Measurements from ENCODE around the gene MGAT4A.

The MGAT4A gene

GRCh38 chr2:98702127-98702802 is 28.7 kb downstream of the MGAT4A start:
- H3K27ac ChIP-seq (ENCODE audit: low read depth, low read length): no peak overlapping the region
- H3K27me3 ChIP-seq (ENCODE audit: insufficient read depth, low read length): peaks cover 6% of the 10 kb centered on the region; the same call in 1 of the 2 replicates
- H3K4me1 ChIP-seq (ENCODE audit: control insufficient read depth, insufficient read depth, low read length, unreplicated experiment): peaks cover 5% of the 10 kb centered on the region
- no peak overlapping the region for H2AFZ ChIP-seq (ENCODE audit: low read length, unreplicated experiment)
- no peak overlapping the region for H3K4me3 ChIP-seq (ENCODE audit: low read depth, low read length)
- no peaks in the 10 kb centered on the region for H3K36me3 ChIP-seq (ENCODE audit: insufficient read depth, low read length)
- H3K79me2 ChIP-seq (ENCODE audit: control insufficient read depth, insufficient read depth, low read length, unreplicated experiment): no peaks in the 10 kb centered on the region

GRCh38 chr2:98701230-98701629 is 29.7 kb downstream of the MGAT4A start:
- H3K36me3 ChIP-seq (ENCODE audit: insufficient read depth, low read length): no peaks in the 10 kb centered on the region
- H3K27ac ChIP-seq (ENCODE audit: low read depth, low read length): no peak overlapping the region
- H3K27me3 ChIP-seq (ENCODE audit: insufficient read depth, low read length): peaks cover 5% of the 10 kb centered on the region; the same call in 1 of the 2 replicates
- H2AFZ ChIP-seq (ENCODE audit: low read length, unreplicated experiment): no peak overlapping the region
- no peaks in the 10 kb centered on the region for H3K79me2 ChIP-seq (ENCODE audit: control insufficient read depth, insufficient read depth, low read length, unreplicated experiment)
- peaks cover 5% of the 10 kb centered on the region for H3K4me1 ChIP-seq (ENCODE audit: control insufficient read depth, insufficient read depth, low read length, unreplicated experiment)
- H3K4me3 ChIP-seq (ENCODE audit: low read depth, low read length): no peak overlapping the region

DNA sequence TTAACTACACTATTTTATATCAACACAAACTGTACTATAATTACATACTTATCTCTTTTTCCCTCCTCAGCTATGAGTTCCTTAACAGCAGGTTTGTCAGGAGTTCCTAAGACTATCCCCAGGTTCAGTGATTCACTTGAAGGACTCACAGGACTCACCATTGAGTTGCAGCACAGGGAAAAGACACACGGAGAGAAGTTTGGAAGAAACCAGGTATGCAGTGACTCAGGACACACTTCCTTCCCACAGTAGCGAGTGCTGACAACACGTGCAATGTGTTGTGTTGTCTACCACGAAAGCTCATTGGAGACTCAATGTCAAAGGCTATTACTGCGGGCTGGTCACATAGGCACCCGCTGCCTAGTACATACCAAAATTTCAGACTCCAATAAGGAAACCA is 32.0 kb downstream of the MGAT4A start:
- no peaks in the 10 kb centered on the region for H3K79me2 ChIP-seq (ENCODE audit: control insufficient read depth, insufficient read depth, low read length, unreplicated experiment)
- H3K27me3 ChIP-seq (ENCODE audit: insufficient read depth, low read length): peaks cover 5% of the 10 kb centered on the region; the same call in 1 of the 2 replicates
- H2AFZ ChIP-seq (ENCODE audit: low read length, unreplicated experiment): no peak overlapping the region
- H3K4me1 ChIP-seq (ENCODE audit: control insufficient read depth, insufficient read depth, low read length, unreplicated experiment): peaks cover 5% of the 10 kb centered on the region
- no peaks in the 10 kb centered on the region for H3K36me3 ChIP-seq (ENCODE audit: insufficient read depth, low read length)
- no peak overlapping the region for H3K4me3 ChIP-seq (ENCODE audit: low read depth, low read length)
- H3K27ac ChIP-seq (ENCODE audit: low read depth, low read length): no peak overlapping the region

GRCh38 chr2:98697651-98698337 is 33.1 kb downstream of the MGAT4A start:
- Histone ChIP-seq H3K79me2 (ENCODE audit: control insufficient read depth, insufficient read depth, low read length, unreplicated experiment) (no peaks in the 10 kb centered on the region), H2AFZ (ENCODE audit: low read length, unreplicated experiment) (no peak overlapping the region), H3K36me3 (ENCODE audit: insufficient read depth, low read length) (no peaks in the 10 kb centered on the region), H3K4me3 (ENCODE audit: low read depth, low read length) (no peak overlapping the region), H3K27me3 (ENCODE audit: insufficient read depth, low read length) (peaks cover 5% of the 10 kb centered on the region; the same call in 1 of the 2 replicates), H3K27ac (ENCODE audit: low read depth, low read length) (no peak overlapping the region), H3K4me1 (ENCODE audit: control insufficient read depth, insufficient read depth, low read length, unreplicated experiment) (peaks cover 5% of the 10 kb centered on the region)

DNA sequence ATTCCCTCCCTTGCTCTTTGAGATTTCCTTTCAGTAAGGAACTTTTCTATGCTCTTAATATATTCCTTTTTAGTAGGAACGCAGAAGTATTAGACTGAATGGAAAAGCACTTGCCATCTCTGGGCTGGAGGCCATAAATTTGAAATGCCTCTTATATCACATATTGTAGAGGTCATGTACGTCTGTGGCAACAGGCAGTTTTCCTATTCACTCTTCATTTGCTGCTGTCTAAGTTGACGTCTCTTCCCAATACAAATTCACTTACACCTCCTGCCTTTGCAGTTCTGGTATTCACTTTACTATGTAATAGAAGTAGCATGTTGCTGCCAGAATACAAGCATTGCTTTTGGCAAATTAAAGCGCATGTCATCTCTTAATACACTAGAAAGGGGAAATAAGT is 34.7 kb downstream of the MGAT4A start:
- H3K27ac ChIP-seq (ENCODE audit: low read depth, low read length): no peak overlapping the region
- H3K27me3 ChIP-seq (ENCODE audit: insufficient read depth, low read length): peaks cover 5% of the 10 kb centered on the region; the same call in 1 of the 2 replicates
- H3K4me1 ChIP-seq (ENCODE audit: control insufficient read depth, insufficient read depth, low read length, unreplicated experiment): peaks cover 1% of the 10 kb centered on the region
- H3K36me3 ChIP-seq (ENCODE audit: insufficient read depth, low read length): no peaks in the 10 kb centered on the region
- no peak overlapping the region for H2AFZ ChIP-seq (ENCODE audit: low read length, unreplicated experiment)
- no peak overlapping the region for H3K4me3 ChIP-seq (ENCODE audit: low read depth, low read length)
- no peaks in the 10 kb centered on the region for H3K79me2 ChIP-seq (ENCODE audit: control insufficient read depth, insufficient read depth, low read length, unreplicated experiment)

- no peak overlapping the region for H3K27ac ChIP-seq (ENCODE audit: low read depth, low read length)
- no peaks in the 10 kb centered on the region for H3K79me2 ChIP-seq (ENCODE audit: control insufficient read depth, insufficient read depth, low read length, unreplicated experiment)
- H2AFZ ChIP-seq (ENCODE audit: low read length, unreplicated experiment): no peak overlapping the region
- no peaks in the 10 kb centered on the region for H3K4me1 ChIP-seq (ENCODE audit: control insufficient read depth, insufficient read depth, low read length, unreplicated experiment)
- H3K36me3 ChIP-seq (ENCODE audit: insufficient read depth, low read length): no peaks in the 10 kb centered on the region
- no peak overlapping the region for H3K4me3 ChIP-seq (ENCODE audit: low read depth, low read length)
- peaks cover 5% of the 10 kb centered on the region; the same call in 1 of the 2 replicates for H3K27me3 ChIP-seq (ENCODE audit: insufficient read depth, low read length)
Observed at GRCh38 chr2:98695255-98695654, 35.7 kb downstream of the MGAT4A start.

DNA sequence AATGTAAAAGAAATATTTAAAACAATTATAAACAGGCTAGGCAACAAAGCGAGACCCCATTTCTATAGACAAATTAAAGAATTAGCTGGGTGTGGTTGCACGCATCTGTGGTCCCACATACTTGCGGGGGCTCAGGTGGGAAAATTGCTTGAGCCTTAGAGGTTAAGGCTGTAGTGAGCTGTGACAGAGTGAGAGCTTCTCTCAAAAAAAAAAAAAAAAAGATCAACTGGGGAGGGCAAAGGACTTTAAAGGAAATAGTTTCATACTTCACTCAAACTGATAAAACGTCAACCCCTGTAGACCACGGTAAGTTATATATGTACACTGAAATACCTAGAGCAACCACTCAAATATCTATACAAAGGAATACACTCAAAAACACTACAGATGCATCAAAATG is 37.5 kb downstream of the MGAT4A start:
- H3K79me2 ChIP-seq (ENCODE audit: control insufficient read depth, insufficient read depth, low read length, unreplicated experiment): no peaks in the 10 kb centered on the region
- peaks cover 7% of the 10 kb centered on the region; the same call in 1 of the 2 replicates for H3K27me3 ChIP-seq (ENCODE audit: insufficient read depth, low read length)
- H3K4me1 ChIP-seq (ENCODE audit: control insufficient read depth, insufficient read depth, low read length, unreplicated experiment): no peaks in the 10 kb centered on the region
- no peak overlapping the region for H3K4me3 ChIP-seq (ENCODE audit: low read depth, low read length)
- H3K36me3 ChIP-seq (ENCODE audit: insufficient read depth, low read length): no peaks in the 10 kb centered on the region
- no peak overlapping the region for H3K27ac ChIP-seq (ENCODE audit: low read depth, low read length)
- H2AFZ ChIP-seq (ENCODE audit: low read length, unreplicated experiment): no peak overlapping the region

DNA sequence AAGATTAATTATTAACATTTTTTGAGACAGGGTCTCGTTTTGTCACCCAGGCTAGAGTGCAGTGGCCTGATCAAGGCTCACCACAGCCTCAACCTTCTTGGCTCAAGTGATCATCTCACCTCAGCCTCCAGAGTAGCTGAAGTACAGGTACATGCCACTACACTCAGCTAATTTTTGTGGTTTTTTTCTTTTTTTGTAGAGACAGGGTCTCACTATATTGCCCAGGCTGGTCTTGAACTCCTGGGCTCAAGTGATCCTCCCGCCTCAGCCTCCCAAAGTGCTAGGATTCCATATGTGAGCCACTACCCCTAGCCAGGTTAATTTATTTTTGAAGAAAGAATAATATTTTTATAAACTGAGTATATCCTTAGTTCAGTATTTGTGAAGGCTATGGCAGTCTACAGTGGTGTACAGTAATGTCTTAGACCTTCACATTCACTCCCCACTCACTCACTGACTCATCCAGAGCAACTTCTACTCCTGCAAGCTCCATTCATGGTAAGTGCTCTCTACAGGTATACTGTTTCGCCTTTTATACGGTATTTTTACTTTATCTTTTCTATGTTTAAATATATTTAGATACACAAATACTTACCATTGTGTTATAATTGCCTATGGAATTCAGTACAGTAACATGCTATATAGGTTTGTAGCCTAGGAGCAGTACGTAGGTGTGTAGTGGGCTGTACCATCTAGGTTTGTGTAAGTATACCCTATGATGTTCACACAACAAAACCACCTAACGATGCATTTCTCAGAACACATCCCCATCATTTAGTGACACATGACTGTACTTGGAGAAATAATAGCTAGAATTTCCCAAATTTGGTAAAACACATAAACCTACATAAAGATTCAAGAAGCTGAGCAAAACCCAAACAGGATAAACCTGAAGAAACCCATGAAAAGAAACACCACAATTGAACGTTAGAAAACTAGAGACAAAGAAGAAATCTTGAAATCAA is 38.6 kb downstream of the MGAT4A start:
- no peaks in the 10 kb centered on the region for H3K79me2 ChIP-seq (ENCODE audit: control insufficient read depth, insufficient read depth, low read length, unreplicated experiment)
- no peak overlapping the region for H3K27ac ChIP-seq (ENCODE audit: low read depth, low read length)
- H3K27me3 ChIP-seq (ENCODE audit: insufficient read depth, low read length): peaks cover 6% of the 10 kb centered on the region; the same call in 1 of the 2 replicates
- H2AFZ ChIP-seq (ENCODE audit: low read length, unreplicated experiment): no peak overlapping the region
- H3K36me3 ChIP-seq (ENCODE audit: insufficient read depth, low read length): no peaks in the 10 kb centered on the region
- H3K4me3 ChIP-seq (ENCODE audit: low read depth, low read length): no peak overlapping the region
- no peaks in the 10 kb centered on the region for H3K4me1 ChIP-seq (ENCODE audit: control insufficient read depth, insufficient read depth, low read length, unreplicated experiment)

DNA sequence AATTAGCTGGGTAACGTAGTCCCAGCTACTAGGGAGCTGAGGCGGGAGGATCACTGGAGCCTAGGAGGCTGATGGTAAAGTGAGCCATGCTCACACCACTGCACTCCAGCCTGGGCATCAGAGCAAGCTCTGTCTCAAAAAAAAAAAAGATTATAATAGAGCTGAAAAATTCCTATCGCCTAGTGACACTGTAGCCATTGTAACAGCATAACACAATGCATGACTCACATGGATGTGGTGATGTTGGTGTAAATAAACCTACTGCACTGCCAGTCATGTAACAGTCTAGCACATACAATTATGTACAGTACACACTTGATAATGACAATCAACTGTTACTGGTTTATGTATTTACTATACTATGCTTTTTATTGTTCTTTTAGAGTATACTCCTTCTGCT is 39.6 kb downstream of the MGAT4A start:
- H3K27me3 ChIP-seq (ENCODE audit: insufficient read depth, low read length): peaks cover 6% of the 10 kb centered on the region; the same call in 1 of the 2 replicates
- no peak overlapping the region for H3K27ac ChIP-seq (ENCODE audit: low read depth, low read length)
- H3K36me3 ChIP-seq (ENCODE audit: insufficient read depth, low read length): no peaks in the 10 kb centered on the region
- H2AFZ ChIP-seq (ENCODE audit: low read length, unreplicated experiment): no peak overlapping the region
- H3K4me1 ChIP-seq (ENCODE audit: control insufficient read depth, insufficient read depth, low read length, unreplicated experiment): no peaks in the 10 kb centered on the region
- no peaks in the 10 kb centered on the region for H3K79me2 ChIP-seq (ENCODE audit: control insufficient read depth, insufficient read depth, low read length, unreplicated experiment)
- no peak overlapping the region for H3K4me3 ChIP-seq (ENCODE audit: low read depth, low read length)
